Anterior cingulate cortex (tissue), 58 donors: Measurements from ENCODE around the gene GALNTL6.

Source experiments
- DNase-seq, 58 donors: peaks; one replicate each; lab custom pipeline; 2025; lab: John Stamatoyannopoulos, UW

Gene GALNTL6

DNA sequence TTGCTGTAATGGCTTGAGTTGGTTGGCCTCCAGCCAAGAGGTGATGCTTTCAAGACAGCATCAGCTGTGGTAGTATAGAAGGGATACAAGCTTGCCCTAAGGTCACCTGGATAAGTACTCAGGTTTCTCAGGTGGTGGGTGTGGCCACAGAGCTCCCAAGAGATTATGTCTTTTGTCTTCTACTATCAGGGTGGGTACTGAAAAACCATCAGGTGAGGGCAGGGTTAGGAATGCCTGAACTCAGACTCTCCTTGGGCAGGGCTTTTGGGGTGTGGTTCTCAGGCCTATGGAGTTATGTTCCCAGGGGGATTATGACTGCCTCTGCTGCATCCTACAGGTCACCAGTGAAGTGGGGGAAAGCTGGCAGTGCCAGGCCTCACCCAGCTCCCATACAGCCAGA lies 700.8 kb downstream of the GALNTL6 start:
- no peak for DNase-seq

DNA sequence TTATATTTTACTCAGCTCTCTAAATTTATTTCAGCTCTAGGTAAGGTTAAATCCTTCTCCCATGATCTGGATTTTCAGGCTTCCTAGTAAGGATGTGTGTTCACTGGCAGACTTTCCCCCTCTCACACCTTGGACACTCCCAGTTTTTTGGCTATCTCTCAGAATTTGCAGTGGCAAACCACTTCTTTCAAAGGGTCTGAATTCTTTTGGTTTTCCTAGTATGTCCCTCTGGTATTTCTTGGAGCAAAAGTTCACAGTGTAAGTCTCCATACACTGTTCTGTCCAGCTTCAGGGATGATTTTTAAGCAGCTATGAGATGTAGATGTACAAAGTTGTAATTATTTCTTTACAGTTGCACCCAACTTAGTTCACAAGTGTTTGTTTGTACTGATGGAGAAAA lies 701.6 kb downstream of the GALNTL6 start:
- no peak for DNase-seq

DNA sequence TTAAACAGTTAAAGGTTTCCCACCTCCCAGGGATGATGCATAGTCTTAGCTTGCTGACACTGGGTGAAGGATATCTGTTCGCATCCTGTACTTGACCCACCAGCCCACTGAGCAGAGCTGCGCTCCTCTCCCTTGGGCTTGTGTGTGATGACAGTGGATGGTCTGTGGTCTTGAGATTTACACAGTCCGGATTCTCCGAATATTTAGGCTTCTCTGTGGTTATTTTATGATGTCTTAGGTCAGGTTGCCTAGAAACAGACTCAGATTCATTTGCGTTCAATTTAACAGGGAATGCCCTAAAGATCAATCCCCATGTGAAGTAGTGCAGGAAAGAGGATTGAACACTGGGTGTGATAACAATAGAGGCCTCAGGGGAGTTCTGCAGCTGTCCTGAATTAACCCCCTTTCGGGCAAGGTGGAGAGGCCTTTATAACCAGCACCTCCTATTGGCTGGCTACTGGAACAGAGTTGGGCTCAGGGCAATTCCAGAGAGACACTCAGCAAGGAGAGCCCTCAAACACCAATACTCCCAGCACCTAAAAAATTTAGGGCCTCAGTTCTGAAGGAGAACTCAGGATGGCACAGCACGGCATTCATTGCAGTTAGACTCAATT lies 702.2 kb downstream of the GALNTL6 start:
- DNase-seq: no peak

GRCh38 chr4:172517391-172517790 lies 704.2 kb downstream of the GALNTL6 start:
- no peak for DNase-seq

- DNase-seq: no peak
Measured at GRCh38 chr4:172521248-172521647, 708.0 kb downstream of the GALNTL6 start.

GRCh38 chr4:172521680-172522079 lies 708.5 kb downstream of the GALNTL6 start:
- DNase-seq: no peak

- DNase-seq: no peak
Measured at GRCh38 chr4:172543249-172543648, 730.0 kb downstream of the GALNTL6 start.

GRCh38 chr4:172546782-172547181 lies 733.6 kb downstream of the GALNTL6 start:
- no peak for DNase-seq

DNA sequence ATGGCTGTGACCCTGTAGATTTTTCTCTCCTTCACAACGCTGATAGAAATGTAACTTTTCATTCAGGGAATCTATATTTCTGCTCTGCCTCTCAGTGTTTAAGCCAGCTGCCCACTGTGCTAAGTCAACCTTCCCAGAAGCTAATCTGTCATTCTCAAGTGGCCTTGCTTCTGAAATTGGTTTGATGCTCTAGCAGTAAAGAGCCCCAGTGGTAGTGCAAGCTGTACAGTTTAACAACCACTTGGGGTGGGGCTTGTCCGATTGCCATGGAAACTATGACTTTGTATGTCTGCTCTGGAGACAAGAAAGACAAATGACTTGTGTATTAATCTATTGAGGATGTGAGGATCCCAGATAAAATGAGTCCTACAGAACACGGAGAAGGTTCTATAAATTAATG lies 734.5 kb downstream of the GALNTL6 start:
- no peak for DNase-seq

GRCh38 chr4:172553216-172553615 lies 740.0 kb downstream of the GALNTL6 start:
- DNase-seq: no peak

DNA sequence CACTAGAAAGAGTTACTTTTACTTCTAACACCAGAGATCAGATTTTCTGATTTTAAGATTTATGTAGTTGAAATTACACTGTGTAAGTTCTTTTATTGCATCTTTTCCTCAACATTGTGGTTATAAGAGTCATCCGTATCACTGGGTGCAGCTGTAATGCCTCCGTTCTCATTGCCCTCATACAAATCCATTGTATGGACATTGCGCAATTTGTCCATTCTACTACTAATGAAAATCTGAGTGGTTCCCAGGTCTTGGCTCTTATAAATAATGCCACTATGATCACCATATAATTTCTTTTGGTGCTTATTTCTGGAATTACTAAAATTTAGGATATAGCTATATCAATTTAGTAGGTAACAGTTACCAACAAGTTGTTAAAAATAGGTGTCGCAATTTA lies 741.4 kb downstream of the GALNTL6 start:
- no peak for DNase-seq

GRCh38 chr4:172555725-172556124 lies 742.5 kb downstream of the GALNTL6 start:
- no peak for DNase-seq

GRCh38 chr4:172573899-172574298 lies 760.7 kb downstream of the GALNTL6 start:
- peak in 1 of 58 donors; percentile 11 for DNase-seq

GRCh38 chr4:172578712-172579111 lies 765.5 kb downstream of the GALNTL6 start:
- no peak for DNase-seq

DNA sequence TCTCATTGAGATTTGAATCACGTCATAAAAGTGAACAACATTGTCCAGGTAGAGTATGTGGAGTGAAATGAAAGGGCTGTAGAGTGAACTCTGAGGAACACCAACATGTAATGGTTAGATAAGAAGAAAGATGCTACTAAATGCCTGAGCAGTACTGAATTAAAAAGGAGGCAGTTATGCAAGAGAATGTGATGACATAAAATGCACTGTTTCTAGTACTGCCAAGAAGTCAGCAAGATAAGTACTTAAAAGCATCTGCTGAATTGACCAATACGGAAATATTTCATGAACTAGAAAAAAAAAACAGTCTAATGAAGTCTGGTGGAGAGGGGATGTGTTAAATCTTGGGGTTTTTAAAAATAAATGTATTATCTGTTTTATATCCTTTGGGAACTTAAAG lies 771.6 kb downstream of the GALNTL6 start:
- no peak for DNase-seq

DNA sequence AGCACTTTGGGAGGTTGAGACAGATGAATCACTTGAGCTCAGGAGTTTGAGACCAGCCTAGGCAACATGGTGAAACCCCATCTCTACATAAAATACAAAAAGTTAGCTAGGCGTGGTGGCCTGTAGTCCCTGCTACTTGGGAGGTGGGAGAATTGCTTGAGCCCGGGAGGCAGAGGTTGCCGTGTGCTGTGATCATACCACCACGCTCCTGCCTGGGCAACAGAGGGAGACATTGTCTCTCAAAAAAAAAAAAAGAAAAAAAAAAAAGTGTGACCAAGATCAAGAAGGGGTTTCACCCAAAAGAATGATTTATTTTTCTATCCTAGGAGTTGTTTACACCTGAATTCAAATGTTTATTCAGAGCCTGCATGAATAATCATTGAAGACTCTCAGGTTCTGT lies 783.0 kb downstream of the GALNTL6 start:
- DNase-seq: no peak

- DNase-seq: no peak
Measured at GRCh38 chr4:172599554-172599953, 786.4 kb downstream of the GALNTL6 start.

GRCh38 chr4:172601195-172601594 lies 788.0 kb downstream of the GALNTL6 start:
- no peak for DNase-seq

GRCh38 chr4:172619218-172619617 lies 806.0 kb downstream of the GALNTL6 start:
- DNase-seq: no peak

GRCh38 chr4:172619798-172620197 lies 806.6 kb downstream of the GALNTL6 start:
- DNase-seq: no peak

DNA sequence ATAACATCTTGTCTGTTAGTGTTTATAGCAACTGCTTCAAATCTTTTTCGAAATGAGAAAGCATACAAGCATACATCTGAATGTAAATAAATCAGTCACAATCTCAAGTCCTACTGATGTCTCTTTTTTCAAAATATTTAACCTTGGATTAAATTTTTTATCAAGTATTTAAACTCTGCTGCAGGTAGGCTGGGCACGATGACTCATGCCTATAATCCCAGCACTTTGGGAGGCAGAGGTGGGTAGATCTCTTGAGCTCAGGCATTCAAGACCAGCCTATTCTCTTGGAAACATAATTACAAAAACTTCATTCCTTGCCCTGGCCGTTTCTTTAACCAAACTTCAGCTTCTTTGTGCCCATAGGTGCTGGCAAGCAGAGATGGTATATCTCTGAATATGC lies 815.1 kb downstream of the GALNTL6 start:
- peak in 1 of 58 donors; percentile 42 for DNase-seq

DNA sequence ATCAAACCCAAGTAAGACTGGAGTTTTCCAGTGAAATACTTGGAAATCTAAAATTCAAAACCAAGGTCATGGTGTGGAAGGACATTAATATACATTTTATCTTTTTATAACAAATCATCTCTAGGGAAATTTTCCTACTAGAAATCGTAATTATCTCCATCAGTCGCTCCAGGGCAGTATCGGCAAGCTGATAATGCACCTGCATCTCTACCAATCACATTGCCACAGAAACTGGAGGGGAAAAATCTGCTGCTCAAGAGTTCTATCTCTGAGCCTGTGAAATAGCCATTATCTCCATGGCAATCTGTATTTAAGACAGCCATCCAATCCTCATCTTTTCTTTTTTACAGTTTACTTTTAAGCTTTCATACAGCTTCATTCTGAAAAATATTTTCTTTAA lies 817.1 kb downstream of the GALNTL6 start:
- DNase-seq: no peak

GRCh38 chr4:172631832-172632231 lies 818.6 kb downstream of the GALNTL6 start:
- no peak for DNase-seq
